Measurements from ENCODE around the gene TRIM42. TPM values are rescaled to one million over a fixed set of nuclear protein-coding genes. Genes with fewer than 3 reads are reported as not detected.

The TRIM42 gene
- polyA plus RNA-seq (ENCODE audit: insufficient read length), result not detected
- long read RNA-seq, donor 1, result 0 reads
- long read RNA-seq, donor 2, result 0 reads
- long read RNA-seq, donor 3, result 0 reads
- long read RNA-seq, donor 4, result 0 reads
- long read RNA-seq, donor 5, result 0 reads
- long read RNA-seq, donor 6, result 0 reads
- long read RNA-seq, donor 7, result 0 reads
- long read RNA-seq, donor 8, result 0 reads

DNA sequence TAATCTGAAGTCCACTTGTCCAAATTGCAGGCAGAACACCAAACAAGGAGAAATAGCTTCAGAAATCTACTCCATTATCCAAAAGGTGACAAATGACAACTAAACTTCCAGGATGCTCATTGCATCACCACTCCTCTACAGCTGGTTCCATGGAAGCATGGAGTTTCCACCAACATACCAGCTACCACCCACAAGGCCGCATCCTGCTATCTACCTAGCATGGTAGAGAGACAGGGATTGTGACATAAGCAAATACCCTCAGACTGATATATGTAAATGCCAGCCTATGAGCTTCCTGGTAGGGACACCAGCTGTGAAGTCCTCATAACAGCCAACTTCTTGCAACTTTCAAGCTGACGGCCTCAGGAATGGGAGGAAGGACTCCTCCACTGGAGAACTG, at the start of gene TRIM42:
TSS of gene TRIM42 (plus strand) at position 301 of the 400 bp plus-strand sequence. CDS start 166 bp downstream, outside the sequence.
- no peak for DNase-seq

DNA sequence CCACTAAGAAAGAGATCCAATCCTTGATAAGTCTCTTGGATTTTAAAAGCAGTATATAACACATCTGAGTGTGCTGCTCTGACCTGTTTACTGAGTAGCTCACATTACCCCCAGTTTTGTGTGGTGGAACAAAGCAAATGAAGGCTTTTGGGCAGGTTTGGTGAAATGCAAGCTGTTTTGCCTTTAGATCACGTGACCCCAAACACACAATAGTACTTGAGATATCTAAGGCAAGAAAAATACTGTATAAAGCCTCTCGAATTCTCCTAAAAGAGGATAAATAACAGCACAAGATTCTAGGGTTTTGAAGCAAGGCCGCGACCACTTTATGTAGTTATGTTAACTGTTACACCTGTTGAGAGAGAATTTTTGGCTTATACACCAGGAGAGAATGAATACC, 49.3 kb upstream of the TRIM42 start:
- no peak for DNase-seq

DNA sequence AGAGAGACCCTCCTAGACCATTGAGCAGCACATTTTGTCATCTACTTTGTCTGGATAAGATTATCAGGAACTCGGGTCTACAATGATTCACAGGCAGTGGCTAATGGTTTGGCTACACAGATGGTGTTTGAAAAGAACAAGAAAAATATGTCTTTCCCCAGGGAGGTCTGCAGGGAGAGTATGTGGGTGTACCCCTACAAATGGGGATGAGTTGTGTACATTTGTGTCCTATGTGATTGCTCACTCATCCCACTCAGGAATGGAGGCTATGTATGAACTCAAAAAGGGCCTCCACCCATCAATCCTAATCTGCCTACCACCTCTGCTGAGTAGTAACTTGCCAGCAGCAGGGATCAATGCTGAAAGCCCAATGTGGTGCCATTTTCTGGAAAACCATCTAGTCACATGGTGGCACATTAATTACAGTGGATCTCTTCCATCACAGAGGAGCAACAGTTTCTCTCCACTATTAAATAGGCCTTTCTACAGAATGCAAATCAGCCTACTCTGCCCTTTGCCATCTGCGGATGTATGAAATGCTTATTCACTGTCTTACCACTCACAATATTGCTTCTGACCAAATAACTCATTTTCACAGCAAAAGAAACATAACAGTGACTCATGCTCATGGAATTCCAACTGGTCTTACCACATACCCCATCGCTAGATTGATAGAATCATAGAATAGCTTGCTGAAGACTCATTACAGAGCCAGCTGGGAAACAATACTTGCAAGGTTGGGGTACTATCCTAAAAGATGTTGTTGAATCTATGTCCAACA, 48.3 kb upstream of the TRIM42 start:
- no peak for DNase-seq

DNA sequence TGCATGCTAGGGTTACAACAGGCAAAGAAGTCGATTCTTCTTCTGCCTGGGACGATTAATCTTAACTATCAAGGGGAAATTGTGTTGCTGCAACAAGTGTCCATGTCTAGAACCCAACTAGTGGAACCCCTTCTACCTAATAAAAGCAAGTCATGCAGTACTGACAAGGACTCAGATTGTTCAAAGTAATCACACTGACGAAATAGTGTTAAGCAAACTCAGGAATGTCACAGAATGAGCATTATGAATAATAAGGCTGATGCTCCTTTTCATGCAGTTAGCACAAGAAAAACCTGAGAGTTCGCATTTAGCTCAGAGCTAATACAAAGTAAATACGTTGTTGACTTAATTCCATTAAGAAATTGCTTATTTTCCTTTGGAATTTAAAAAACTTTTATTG, 47.5 kb upstream of the TRIM42 start:
- DNase-seq, result no peak

DNA sequence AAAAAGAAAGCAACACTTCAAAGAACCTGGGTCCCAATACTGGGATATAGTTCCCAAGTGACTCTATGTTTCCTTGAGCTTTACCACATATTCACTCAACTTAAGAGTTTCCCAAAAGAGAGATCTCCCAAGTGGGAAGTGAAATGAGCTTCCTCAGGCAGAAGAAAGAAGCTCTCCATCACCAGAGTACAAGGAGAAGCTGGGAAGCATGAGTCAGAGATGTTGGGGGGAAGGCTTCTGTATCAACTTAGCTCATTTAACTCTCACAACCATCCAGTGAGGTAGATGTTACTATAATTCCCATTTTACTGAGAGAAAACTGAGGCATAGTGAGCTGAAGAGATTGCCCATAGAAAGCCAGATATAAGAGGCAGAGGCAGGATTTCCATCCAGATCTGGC, 47.0 kb upstream of the TRIM42 start:
- no peak for DNase-seq

DNA sequence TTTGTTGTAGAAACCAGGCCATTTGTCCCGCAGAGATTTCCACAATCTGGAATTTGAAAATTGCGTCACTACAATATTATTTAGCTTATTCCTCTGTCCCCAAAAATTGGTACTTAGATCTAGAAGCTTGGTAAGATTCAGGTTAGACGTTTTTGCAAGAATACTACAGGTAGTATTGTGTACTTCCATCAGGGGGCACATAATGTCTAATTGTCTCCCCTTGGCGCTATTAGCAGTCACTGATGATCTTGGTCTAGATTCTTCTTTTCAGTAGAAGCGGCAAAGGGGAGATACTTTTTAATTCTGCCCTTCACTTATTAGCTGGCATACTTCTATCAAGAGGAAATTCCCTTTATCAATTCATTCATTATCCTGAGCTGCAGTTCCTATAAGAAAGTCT, 42.6 kb upstream of the TRIM42 start:
- no peak for DNase-seq

DNA sequence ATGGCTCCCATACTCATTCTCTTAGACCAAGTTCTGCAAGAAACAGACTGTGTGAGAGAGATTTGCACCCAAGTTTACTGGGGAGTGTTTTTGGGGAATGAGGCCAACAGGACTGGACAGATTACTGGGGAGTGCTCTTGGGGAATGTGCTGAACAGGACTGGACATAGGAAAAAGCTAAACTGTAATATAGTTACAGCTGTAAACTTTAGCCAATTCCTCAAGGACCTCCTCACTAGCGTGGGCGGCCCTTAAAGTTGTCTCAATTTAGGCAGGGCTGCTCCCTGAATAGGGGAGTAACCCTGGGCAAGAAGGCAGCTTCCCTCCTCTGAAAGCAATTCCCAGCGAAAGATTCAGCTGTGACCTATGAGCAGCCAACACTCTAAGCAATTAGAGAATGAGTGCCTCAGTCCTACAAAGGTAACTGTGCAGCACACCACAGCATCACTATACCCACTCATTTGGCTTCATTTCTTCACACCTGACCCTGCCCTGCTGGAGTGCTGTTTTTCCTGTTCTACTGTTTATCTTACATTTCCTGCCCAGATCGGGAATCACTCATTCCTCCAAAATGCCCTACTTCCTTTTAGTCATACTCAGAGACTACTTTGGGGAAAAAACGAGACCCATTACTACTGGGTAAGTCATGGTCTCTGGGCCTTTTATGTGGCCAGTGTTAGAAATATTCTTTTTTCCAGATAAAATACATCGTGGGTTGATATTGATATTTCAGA, 41.3 kb upstream of the TRIM42 start:
- no peak for DNase-seq

DNA sequence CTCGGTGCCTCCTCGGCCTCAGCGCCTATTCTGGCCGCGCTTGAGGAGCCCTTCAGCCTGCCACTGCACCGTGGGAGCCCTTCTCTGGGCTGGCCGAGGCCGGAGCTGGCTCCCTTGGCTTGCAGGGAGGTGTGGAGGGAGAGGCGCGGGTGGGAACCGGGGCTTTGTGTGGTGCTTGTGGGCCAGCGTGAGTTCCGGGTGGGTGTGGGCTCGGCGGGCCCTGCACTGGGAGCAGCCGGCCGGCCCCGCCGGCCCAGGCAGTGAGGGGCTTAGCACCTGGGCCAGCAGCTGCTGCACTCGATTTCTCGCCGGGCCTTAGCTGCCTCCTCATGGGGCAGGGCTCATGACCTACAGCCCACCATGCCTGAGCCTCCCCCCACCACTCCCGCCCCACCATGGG, 26.6 kb upstream of the TRIM42 start:
- no peak for DNase-seq

DNA sequence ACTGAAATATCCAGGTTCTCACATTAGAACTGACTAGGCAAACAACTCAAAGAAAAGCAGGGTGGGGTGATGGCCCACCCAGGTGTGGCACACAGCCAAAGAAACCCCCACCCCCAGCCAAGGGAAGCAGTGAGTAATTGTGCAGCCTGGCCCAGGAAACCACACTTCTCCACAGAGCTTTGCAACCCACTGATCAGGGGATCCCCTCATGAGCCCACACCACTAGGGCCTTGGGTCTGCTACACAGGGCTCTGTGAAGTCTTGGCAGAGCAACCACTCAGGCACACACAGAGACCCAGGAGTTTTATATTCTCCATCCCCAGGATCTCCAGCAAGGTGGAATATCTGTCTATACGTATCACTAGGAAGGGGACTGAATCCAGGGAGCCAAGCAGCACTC, 22.2 kb upstream of the TRIM42 start:
- no peak for DNase-seq

DNA sequence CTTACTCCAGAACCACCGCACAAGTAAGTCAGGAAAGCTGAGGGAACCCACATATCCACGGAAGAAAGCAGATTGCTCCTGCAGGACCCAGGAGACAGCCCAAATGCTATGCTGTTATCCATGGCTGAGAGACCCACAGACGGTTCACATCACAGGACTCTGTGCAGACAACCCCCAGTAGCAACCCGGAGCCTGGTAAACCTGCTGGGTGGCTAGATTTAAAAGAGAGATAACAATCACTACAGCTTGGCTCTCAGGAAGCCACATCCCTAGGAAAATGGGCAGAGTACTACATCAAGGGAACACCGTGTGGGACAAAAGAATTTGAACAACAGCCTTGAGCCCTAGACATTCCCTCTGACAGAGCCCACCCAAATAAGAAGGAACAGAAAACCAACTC, 13.8 kb upstream of the TRIM42 start:
- DNase-seq, result no peak

DNA sequence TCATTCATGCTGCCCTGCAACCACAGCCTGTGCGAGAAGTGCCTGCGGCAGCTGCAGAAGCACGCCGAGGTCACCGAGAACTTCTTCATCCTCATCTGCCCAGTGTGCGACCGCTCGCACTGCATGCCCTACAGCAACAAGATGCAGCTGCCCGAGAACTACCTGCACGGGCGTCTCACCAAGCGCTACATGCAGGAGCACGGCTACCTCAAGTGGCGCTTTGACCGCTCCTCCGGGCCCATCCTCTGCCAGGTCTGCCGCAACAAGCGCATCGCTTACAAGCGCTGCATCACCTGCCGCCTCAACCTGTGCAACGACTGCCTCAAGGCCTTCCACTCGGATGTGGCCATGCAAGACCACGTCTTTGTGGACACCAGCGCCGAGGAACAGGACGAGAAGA, 4.7 kb downstream of the TRIM42 start:
- no peak for DNase-seq

DNA sequence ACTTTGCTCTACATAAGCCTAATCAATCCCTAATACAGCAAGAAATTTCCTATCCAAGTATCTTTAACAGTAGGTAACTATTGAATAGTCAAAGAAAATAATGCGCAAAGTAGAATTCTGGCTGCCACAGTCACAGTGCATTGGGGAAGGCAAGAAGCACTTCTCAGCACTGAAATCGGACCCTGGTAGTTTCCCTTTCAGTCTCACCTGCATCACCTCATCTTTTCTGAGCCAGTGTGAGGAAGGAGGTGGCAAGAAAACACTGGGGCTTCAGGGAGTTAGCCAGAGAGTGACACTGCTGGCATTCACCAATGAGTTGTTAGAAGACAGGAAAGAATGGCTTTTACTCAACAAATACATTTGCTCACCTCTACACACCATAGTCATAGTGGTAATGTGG, 8.3 kb downstream of the TRIM42 start:
- DNase-seq, result no peak

DNA sequence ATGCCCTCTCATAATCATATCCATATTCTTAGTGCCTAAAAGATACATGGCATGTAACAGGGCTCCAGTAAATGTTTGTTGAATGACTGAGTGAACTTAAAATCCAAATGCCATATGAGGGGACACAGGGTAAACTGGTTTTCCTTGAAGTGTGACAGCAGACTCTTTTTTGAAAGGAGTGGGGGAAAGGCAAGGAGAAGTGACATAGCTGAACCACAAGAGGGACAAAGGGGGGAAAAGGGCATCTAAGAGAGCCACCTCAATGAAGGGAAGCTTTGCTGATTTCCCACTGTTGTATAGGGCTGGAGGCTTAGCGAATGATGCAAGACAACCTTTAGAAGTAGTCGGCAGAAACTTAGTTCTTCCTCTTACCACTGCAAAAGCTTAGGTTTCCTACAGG, 9.1 kb downstream of the TRIM42 start:
- DNase-seq, result no peak

DNA sequence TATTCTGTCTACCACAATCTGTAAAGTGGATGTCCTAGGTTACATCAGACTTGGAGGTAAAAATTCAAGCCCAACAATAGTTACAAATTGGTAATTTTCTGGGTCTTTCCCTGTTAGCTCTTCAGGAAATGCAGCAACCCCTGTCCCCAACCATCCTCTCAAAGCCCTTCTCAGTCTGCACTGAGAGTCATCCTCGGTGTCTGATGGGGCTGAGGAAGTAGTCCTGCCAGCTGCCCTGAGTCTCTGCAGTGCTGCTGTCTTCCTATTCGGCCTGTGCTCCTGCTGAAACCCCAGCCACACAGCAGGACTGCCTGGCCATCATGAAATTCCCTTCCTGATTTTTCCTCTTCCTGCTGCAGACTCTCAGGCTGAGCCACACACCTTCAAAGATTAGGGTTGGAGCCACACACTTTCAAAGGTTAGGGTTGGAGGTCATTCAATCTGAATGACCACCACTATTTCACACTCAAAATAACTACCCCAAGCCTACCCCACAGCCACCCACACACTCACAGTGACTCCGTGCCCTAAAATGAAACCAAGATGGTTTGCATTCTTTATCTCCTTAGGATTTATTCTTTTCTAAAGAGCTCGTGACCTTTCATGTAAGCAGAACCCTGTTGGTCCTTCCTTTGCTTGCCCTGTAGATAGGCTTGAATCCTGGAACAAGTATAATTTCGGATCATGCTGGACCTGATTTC, 17.6 kb downstream of the TRIM42 start:
- DNase-seq, result no peak

DNA sequence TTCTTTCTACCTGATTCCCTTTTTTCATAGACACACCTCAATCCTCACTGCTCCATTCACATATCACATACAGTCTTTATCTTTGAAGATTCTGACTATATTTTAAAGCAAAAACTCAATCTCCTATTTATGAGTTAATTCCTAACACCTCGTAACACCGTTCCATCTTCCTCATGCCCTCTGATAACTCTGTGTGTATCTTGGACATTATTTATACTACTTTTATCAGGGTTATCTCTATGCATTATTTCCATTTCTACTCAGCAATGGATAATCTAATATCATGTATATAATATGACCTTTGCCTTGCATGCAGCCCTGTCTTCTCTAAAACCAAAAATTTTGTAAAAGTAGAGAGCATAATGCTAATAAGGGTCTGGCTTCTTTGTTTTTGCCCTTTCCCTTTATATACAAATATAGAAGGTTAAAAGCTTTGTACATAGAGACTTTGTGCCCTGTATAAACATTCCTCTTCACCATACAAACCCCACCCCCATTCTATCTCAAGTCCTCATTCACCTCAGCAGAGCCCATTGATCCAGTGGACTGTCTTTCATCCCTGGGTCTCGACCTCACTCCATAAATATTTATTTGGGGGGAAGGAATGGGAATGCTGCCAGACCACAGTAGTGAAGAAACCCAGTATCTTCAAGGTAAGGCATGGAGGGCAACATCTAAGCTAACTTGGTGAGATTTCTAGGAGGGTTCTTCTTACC, 21.8 kb downstream of the TRIM42 start:
- DNase-seq, result no peak

DNA sequence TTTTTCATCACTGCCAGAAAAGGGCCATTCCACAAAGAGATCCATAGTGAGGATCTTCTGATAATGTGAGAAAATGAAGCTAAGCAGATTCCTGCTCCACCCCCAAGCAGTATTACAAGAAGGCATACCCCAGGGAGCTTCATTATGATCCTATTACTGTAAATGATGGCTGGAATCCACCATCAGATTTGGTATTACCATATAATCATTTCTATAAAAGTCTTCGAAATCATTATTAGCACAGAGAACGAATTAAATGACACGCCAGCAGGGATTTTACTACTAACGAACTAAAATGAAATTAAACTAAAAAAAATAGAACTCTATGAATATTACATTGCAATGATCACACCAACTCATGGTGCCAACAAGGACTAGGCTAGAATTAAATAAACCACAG, 24.4 kb downstream of the TRIM42 start:
- no peak for DNase-seq

DNA sequence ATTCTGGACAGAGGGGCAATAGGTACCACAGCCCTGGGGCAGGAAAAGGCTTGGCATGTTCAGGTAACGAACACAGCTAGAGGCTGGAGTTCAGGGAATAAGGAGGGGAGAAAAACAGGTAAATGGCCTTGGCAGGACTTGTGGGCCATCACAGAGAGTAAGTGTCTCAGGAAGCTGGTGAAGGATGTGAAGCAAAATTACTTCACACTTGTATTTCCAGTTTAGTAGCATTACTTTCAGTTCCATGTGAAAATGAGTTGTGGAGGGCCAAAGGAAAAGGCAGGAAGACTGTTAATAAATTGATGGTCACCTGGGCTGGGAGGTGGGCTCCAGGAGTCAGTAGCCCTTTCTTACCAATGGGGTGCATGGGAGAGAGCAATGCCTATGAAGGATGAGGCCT, 25.6 kb downstream of the TRIM42 start:
- DNase-seq, result no peak

DNA sequence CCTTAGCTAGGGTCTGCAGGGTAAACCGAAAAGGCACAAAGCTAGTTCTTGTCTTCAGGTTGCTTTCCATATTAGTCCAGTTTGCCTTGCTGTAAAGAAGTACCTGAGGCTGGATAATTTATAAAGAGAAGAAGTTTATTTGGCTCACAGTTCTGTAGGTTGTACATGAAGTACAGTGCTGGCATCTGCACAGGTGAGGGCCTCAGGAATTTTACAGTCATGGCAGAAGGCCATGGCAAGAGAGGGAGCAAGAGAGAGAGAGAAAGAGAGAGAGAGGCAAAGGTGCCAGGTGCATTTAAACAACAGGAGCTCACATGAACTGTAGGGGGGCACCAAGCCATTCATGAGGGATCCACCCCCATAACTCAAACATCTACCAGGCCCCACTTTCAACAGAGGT, 26.9 kb downstream of the TRIM42 start:
- DNase-seq, result no peak

DNA sequence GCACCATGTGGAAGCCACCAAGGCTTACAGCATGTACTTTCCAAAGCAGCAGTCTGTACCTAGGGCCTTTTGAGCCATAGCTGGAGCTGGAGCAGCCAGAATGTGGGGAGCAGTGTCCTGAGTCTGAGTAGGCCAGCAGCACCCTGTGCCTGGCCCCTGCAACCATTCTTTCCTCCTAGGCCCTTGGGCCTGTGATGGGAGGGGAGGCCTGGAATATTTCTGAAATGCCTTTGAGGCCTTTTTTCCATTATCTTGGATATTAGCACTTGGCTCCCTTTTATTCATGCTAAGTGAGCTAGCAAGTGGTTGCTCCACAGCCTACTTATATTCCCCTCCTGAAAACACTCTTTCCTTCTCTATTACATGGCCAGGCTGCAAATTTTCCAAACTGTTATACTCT, 28.1 kb downstream of the TRIM42 start:
- DNase-seq, result no peak

DNA sequence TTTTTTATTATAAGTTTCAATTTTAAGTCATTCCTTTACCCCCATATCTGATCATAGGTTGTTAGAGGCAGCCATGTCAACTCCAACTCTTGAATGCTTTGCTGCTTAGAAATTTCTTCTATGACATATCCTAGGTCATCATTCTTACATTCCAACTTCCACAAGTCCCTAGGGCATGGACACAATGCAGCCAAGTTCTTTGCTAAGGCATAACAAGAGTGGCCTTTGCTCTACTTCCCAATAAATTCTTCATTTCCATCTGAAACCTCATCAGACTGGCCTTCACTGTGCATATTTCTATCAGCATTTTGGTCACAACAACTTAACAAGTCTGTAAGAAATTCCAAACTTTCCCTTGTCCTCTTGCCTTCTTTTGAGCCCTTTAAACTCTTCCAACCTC, 28.5 kb downstream of the TRIM42 start:
- no peak for DNase-seq

DNA sequence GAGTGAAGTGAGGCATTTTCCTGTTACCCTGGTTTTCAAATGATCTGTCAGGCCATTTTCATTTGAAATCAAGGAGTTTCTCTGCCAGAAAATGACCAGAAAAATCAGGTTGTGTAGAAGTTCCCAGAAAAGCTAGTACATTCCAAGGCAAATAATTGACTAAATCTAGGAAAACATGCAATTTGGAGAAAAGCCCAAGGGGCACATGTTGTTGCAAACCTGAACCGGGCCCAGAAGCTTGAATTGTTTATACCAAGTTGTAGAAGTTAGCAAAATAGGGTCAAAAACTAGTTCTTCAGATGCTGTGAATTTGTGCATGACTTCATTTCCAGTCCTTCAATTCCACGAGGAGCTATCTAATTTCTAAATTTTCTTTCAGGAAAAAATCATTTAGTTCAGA, 31.0 kb downstream of the TRIM42 start:
- DNase-seq, result no peak

DNA sequence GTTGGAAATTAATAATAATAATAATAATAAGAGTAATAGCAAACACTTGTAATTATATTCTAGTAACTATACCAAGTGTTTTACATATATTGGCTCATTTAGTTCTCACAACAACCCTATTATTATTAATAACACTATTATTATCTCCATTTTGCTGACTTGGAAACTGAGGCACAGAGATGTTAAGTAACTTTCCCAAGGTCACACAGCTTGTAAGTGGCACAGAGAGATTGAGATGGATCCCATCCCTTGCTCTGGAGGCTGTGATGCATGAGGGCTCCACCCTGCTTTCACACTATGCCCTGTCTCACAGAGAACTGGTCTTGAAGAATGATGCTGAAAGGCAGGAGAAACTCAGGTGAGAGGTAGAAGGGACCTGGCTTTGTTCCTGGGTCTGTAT, 31.9 kb downstream of the TRIM42 start:
- no peak for DNase-seq
